ENCODE data around the gene MBNL1.

The MBNL1 gene

GRCh38 chr3:152296971-152297370 is 28.2 kb downstream of the MBNL1 start:
- H3K9me3 ChIP-seq = no peaks in the 10 kb centered on the region
- H3K27ac ChIP-seq = peak overlapping the region; percentile 87 to 88
- no peak overlapping the region for H3K4me3 ChIP-seq
- H3K4me1 ChIP-seq = peaks cover 0 to 98% (median 44%) of the 10 kb centered on the region in 4 donors
- intact Hi-C loops (cut with DNase I; ENCODE audit: low total_unique reads) = no loop called here
- H3K27me3 ChIP-seq = no peaks in the 10 kb centered on the region
- TF ChIP-seq CTCF (IDR thresholded peaks at IDR 0.05) = no peak
- DNase-seq = no peak
- no peaks in the 10 kb centered on the region for H3K36me3 ChIP-seq

- Histone ChIP-seq H3K4me3 (peak overlapping the region; percentile 51 to 52), H3K36me3 (no peaks in the 10 kb centered on the region), H3K4me1 (peaks cover 0 to 89% (median 34%) of the 10 kb centered on the region in 4 donors), H3K27me3 (no peaks in the 10 kb centered on the region), H3K27ac (peak overlapping the region; percentile 87 to 88), H3K9me3 (no peaks in the 10 kb centered on the region)
- intact Hi-C loops (cut with DNase I; ENCODE audit: low total_unique reads) = no loop called here
- peak in 1 of 2 donors; percentile 73 for DNase-seq
- no peak for TF ChIP-seq CTCF (IDR thresholded peaks at IDR 0.05)
Observed at GRCh38 chr3:152298393-152299248, 29.9 kb downstream of the MBNL1 start.

- Histone ChIP-seq H3K27me3 (no peaks in the 10 kb centered on the region), H3K4me1 (peaks cover 0 to 89% (median 37%) of the 10 kb centered on the region in 4 donors), H3K4me3 (peak overlapping the region; percentile 51 to 52), H3K27ac (peak overlapping the region; percentile 87 to 88), H3K36me3 (no peaks in the 10 kb centered on the region), H3K9me3 (no peaks in the 10 kb centered on the region)
- intact Hi-C loops (cut with DNase I; ENCODE audit: low total_unique reads) = no loop called here
- TF ChIP-seq CTCF (IDR thresholded peaks at IDR 0.05) = no peak
- DNase-seq = no peak
Observed at GRCh38 chr3:152299249-152299976, 30.7 kb downstream of the MBNL1 start.

- Histone ChIP-seq H3K9me3 (no peaks in the 10 kb centered on the region), H3K27me3 (no peaks in the 10 kb centered on the region), H3K4me3 (peak overlapping the region; percentile 51 to 52), H3K4me1 (peaks cover 0 to 89% (median 40%) of the 10 kb centered on the region in 4 donors), H3K36me3 (no peaks in the 10 kb centered on the region), H3K27ac (peak overlapping the region; percentile 87 to 88)
- no peak for DNase-seq
- no peak for TF ChIP-seq CTCF (IDR thresholded peaks at IDR 0.05)
- intact Hi-C loops (cut with DNase I; ENCODE audit: low total_unique reads) = no loop called here
Observed at GRCh38 chr3:152300029-152300731, 31.5 kb downstream of the MBNL1 start.

- Histone ChIP-seq H3K27me3 (no peaks in the 10 kb centered on the region), H3K27ac (peak overlapping the region; percentile 87 to 88), H3K9me3 (no peaks in the 10 kb centered on the region), H3K4me3 (peak overlapping the region; percentile 51 to 52), H3K36me3 (no peaks in the 10 kb centered on the region), H3K4me1 (peaks cover 0 to 89% (median 38%) of the 10 kb centered on the region in 4 donors)
- no peak for TF ChIP-seq CTCF (IDR thresholded peaks at IDR 0.05)
- intact Hi-C loops (cut with DNase I; ENCODE audit: low total_unique reads) = no loop called here
- DNase-seq = no peak
Observed at GRCh38 chr3:152301745-152302181, 33.0 kb downstream of the MBNL1 start.
